OCI-LY7 (cell line): ENCODE measurements around the gene MBLAC1. TPM values are rescaled to one million over a fixed set of nuclear protein-coding genes. Genes with fewer than 3 reads are reported as not detected.

Experiments
- BruUV-seq: library from RNA; stranded (reverse); fragments of 400-500 nt; replicated peaks from 2 replicates; lab custom pipeline; 2021; lab: Mats Ljungman, UMichigan
- CTCF ChIA-PET: fragments of 300-600 bp; sonication (Branson Sonifier 250); formaldehyde crosslinking; loops from one replicate; lab custom pipeline; 2022; ENCODE audit warnings: antibody characterized with exemption; ENCODE audit not compliant: unreplicated experiment; lab: Charles Lee
- POLR2A ChIA-PET: fragments of 300-600 bp; sonication (Branson Sonifier 250); formaldehyde crosslinking; loops from one replicate; lab custom pipeline; 2022; ENCODE audit warnings: antibody characterized with exemption; lab: Charles Lee
- DNase-seq: peaks from one replicate; pipeline ENCODE4 v3.0.0-alpha.2; 2015; ENCODE audit warnings: low spot score
- H2AFZ ChIP-seq: fragments of 200-600 bp; sonication (generic), shearing (Covaris generic); 2 replicates; pipeline ENCODE4 v1.6.1; 2014; ENCODE audit warnings: mild to moderate bottlenecking, antibody characterized with exemption, low read length, moderate library complexity
- H3K27ac ChIP-seq: fragments of 200-600 bp; sonication (generic); 2 replicates; pipeline ENCODE4 v1.5.1; 2014; ENCODE audit warnings: mixed run types, low read depth, mild to moderate bottlenecking, moderate library complexity, low read length, inconsistent platforms; ENCODE audit not compliant: poor library complexity, severe bottlenecking
- H3K36me3 ChIP-seq: fragments of 200-600 bp; sonication (generic); 2 replicates; pipeline ENCODE4 v1.6.1; 2014; ENCODE audit warnings: mild to moderate bottlenecking, antibody characterized with exemption, low read length, moderate library complexity, mixed read lengths; ENCODE audit not compliant: insufficient read depth
- H3K4me1 ChIP-seq: fragments of 200-600 bp; sonication (generic); 2 replicates; pipeline ENCODE4 v1.5.1; 2014; ENCODE audit warnings: mild to moderate bottlenecking, low read length; ENCODE audit not compliant: insufficient read depth, poor library complexity, severe bottlenecking
- H3K4me2 ChIP-seq: fragments of 200-600 bp; sonication (generic); 2 replicates; pipeline ENCODE4 v1.6.1; 2014; ENCODE audit warnings: mild to moderate bottlenecking, low read length
- H3K4me3 ChIP-seq: fragments of 200-600 bp; sonication (generic); 2 replicates; pipeline ENCODE4 v1.5.1; 2014; ENCODE audit warnings: mild to moderate bottlenecking, low read depth, low read length; ENCODE audit not compliant: poor library complexity, severe bottlenecking
- H3K79me2 ChIP-seq: fragments of 200-600 bp; sonication (generic); 2 replicates; pipeline ENCODE4 v1.6.1; 2016; ENCODE audit warnings: low read depth, mild to moderate bottlenecking, low read length, moderate library complexity, mixed read lengths; ENCODE audit not compliant: insufficient read depth
- H3K9me2 ChIP-seq: fragments of 200-600 bp; sonication (generic); 2 replicates; pipeline ENCODE4 v1.6.1; 2016; ENCODE audit warnings: mild to moderate bottlenecking, low read length, mixed read lengths; ENCODE audit not compliant: insufficient read depth
- H3K9me3 ChIP-seq: fragments of 200-600 bp; sonication (generic); 2 replicates; pipeline ENCODE4 v1.6.1; 2014; ENCODE audit warnings: mild to moderate bottlenecking, mixed run types, low read length, mixed read lengths
- H4K20me1 ChIP-seq: fragments of 200-600 bp; sonication (generic); 2 replicates; pipeline ENCODE4 v1.6.1; 2014; ENCODE audit warnings: mild to moderate bottlenecking, antibody characterized with exemption, low read length, moderate library complexity, mixed read lengths; ENCODE audit not compliant: insufficient read depth
- CTCF ChIP-seq: fragments of 200-600 bp; sonication (generic); conservative IDR thresholded peaks from 2 replicates; pipeline ENCODE4 v1.5.1; 2014; ENCODE audit warnings: mild to moderate bottlenecking, antibody characterized with exemption, low read length, moderate library complexity, mixed read lengths
- EZH2phosphoT487 ChIP-seq: fragments of 200-600 bp; sonication (generic); IDR thresholded peaks from 2 replicates; pipeline ENCODE4 v1.6.1; 2018; ENCODE audit warnings: low read depth, borderline replicate concordance, mild to moderate bottlenecking, mixed run types, antibody characterized with exemption, low read length, moderate library complexity, mixed read lengths
- intact Hi-C: fragments of 100-400 bp; cut with micrococcal nuclease; formaldehyde crosslinking; loops from one replicate; pipeline ENCODE4 v1.10.0; 2022; ENCODE audit not compliant: unreplicated experiment
- total RNA-seq, 2 experiments: library from RNA; depleted of rRNA in 1 of 2; stranded (reverse); fragments of >200 nt in 1 of 2; shearing (Covaris generic) in 1 of 2; gene quantifications; 2 replicates each; pipeline ENCODE4 v1.2.3, GENCODE V29; 2014 to 2022

Gene MBLAC1
- total RNA-seq, 2 experiments from 2014 or later = 4.5 to 4.8 TPM

- Histone ChIP-seq H4K20me1 (peaks cover 10% of the 10 kb centered on the region; the same call in 1 of the 2 replicates), H3K9me2 (no peaks in the 10 kb centered on the region), H3K4me1 (peaks cover 59% of the 10 kb centered on the region), H3K27ac (peak overlapping the region; percentile 61), H2AFZ (no peak overlapping the region), H3K4me2 (peak overlapping the region; percentile 69), H3K9me3 (no peaks in the 10 kb centered on the region), H3K36me3 (peaks cover 63% of the 10 kb centered on the region), H3K79me2 (peaks cover 48% of the 10 kb centered on the region), H3K4me3 (no peak overlapping the region)
- POLR2A ChIA-PET = no interaction called here
- DNase-seq = no peak
- CTCF ChIA-PET = no interaction called here
- BruUV-seq = TSS peak; percentile 50
- intact Hi-C loops = no loop called here
- TF ChIP-seq EZH2phosphoT487 (no peak), CTCF (no peak; the same call in 1 of the 2 replicates)
Measured at GRCh38 chr7:100152937-100153666, 26.3 kb downstream of the MBLAC1 start.

GRCh38 chr7:100153708-100154535 lies 27.2 kb downstream of the MBLAC1 start:
- H3K36me3 ChIP-seq = peaks cover 63% of the 10 kb centered on the region
- no peak overlapping the region for H3K4me2 ChIP-seq
- H3K79me2 ChIP-seq = peaks cover 48% of the 10 kb centered on the region
- no peaks in the 10 kb centered on the region for H3K9me2 ChIP-seq
- H3K4me1 ChIP-seq = peaks cover 58% of the 10 kb centered on the region
- intact Hi-C loops = no loop called here
- H4K20me1 ChIP-seq = peaks cover 10% of the 10 kb centered on the region; the same call in 1 of the 2 replicates
- POLR2A ChIA-PET = interaction anchor here (0.5 kb wide), 1 partner anchor 52 kb away, joined by 3 read pairs; no protein-coding TSS in a partner anchor
- H3K4me3 ChIP-seq = no peak overlapping the region
- DNase-seq = no peak
- no peak overlapping the region for H2AFZ ChIP-seq
- TF ChIP-seq CTCF (no peak), EZH2phosphoT487 (no peak)
- H3K9me3 ChIP-seq = no peaks in the 10 kb centered on the region
- CTCF ChIA-PET = no interaction called here
- H3K27ac ChIP-seq = peak overlapping the region; percentile 22
- no TSS peak for BruUV-seq
